ENCODE data around the gene COL25A1.

The COL25A1 gene

DNA sequence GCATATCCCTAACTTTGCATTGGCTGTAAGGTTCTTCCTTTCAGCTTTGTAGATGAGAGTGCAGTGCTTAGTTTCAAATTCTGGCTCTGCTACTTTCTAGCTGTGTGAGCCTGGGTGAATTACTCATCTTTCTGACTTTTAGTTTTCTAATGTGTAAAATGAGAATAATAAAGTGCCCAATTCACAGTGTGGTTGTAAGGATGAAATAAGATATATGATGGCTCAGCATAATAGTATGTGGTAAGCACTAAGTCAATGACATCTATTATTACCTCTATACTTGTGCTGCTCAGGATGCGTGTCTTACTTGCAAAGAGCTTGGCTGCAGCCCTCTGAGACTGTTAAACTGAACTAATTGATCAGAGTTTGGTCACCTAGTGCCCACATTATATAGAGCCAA is 509.0 kb downstream of the COL25A1 start:
- no peak for DNase-seq

- no peak for DNase-seq
Observed at GRCh38 chr4:108788731-108789130, 513.7 kb downstream of the COL25A1 start.

DNA sequence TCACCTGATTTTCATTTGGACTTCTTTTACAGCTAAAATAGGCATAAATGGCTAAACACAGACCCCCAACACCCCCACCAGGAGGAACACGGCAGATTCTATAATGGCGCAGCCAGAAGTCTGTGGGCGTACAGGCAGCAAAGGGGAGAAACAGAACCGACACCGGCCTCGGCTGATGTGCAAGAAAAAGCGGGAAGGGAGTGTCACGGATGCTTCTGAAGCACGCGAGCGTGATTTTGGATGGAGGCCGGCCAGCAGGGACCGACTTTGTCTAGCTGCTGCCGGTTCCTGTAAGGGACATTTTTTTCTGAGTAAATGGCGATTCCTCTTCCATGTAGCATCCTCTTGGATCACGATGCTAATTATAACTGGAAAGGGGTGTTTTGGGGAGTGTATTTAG is 514.7 kb downstream of the COL25A1 start:
- DNase-seq: no peak

DNA sequence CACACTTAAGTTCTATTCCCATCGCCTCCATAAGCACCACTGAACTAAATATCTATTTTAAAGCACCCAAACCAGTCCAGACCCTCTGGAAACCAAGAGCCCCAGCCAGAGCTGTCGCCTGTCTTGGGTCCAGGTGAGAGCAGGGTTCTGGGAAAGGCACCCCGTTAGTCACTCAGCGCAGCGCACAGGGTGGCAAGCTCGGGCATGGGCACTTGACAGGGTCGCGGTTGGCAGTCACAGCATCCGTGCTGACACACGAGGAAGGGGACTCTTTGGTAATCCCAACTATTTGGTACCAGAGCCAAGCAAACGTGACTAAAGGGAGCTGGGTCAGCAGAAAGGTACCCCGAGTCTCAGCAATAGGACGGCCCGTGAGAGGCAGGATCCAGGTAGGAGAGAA is 515.4 kb downstream of the COL25A1 start:
- no peak for DNase-seq

GRCh38 chr4:108786351-108786750 is 516.1 kb downstream of the COL25A1 start:
- DNase-seq: no peak

DNA sequence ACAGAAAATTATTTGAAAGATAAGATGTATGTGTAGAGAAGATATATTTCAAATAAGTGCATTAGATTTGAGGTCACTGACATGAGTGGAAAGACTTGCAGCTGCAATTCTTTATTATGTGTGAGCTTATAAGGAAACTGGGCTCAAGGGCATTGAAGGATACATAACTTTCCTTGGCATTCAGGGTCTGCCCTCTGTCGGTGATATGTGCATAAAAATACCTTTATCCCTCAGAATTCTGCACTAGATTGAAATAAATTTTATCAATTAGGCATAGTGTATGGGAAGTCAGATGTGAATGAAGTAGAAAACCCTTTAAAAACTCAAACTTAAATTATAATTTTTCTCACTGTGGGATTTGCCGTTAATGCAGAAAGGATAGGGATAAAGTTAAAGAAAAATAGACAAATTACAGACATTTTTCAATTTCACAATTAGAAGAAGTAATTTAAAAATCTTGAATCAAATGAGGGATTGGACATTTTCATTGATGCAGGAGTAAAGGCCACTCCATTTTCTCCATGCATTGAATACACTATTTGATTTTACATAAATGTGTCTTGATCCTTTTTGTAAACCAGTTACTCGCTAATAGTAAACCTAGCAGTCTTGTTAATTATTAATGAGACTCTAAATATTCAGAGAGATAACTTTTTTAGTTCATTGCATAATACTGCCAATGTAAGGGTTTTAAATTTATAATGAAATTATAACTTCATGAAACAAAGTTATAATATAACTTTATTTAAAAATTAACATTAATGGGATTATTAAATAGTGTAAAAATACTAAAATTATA is 518.6 kb downstream of the COL25A1 start:
- no peak for DNase-seq

- no peak for DNase-seq
Observed at GRCh38 chr4:108779958-108780357, 522.5 kb downstream of the COL25A1 start.

DNA sequence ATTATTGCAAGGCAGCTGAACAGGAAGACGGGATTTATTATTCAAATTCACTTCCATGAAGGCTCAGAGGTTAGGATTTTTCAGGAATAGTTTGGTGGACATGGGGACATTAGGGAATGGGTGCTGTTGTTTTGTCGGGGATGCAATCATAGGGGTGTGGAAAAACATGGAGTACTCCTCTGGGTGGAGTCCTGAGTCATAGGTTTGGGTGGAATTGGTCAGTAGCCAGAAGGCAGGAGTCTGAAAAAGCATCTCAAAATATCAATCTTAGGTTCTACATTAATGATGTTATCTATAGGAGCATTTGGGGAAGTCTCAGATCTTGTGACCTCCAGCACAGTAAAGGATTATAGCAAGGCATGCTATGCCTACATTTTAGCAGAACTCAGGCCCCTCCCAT is 525.1 kb downstream of the COL25A1 start:
- no peak for DNase-seq

- no peak for DNase-seq
Observed at GRCh38 chr4:108775921-108776320, 526.5 kb downstream of the COL25A1 start.

DNA sequence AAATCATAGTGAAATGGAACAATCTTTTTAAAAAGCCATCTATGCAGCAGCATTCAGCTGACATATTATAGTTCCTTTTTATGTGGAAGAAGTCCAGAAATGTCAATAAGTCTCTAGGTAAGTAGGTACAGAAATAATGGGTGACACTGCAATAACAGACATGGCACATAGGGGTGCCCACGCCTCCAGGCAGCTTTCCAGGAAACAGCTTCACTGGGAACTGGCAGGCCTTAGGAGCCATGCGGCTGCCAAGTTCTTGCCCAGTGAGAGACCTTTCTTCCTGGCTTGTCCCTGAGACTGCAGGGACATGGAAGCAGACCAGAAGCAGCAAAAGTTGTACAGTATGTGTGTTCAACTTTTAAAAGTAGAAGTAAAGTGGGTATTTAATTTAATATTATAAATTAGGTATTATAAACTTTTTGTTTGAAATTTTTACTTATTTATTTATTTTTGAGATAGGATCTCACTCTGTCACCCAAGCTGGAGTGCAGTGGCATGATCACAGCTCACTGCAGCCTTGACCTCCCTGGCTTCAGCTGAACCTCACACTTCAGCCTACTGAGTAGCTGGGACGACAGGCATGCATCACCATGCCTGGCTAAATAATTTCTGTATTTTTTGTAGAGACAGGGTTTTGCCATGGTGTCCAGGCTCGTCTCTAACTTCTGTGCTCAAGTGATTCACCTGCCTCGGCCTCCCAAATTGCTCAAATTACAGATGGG is 527.5 kb downstream of the COL25A1 start:
- no peak for DNase-seq

- no peak for DNase-seq
Observed at GRCh38 chr4:108772402-108772801, 530.1 kb downstream of the COL25A1 start.

DNA sequence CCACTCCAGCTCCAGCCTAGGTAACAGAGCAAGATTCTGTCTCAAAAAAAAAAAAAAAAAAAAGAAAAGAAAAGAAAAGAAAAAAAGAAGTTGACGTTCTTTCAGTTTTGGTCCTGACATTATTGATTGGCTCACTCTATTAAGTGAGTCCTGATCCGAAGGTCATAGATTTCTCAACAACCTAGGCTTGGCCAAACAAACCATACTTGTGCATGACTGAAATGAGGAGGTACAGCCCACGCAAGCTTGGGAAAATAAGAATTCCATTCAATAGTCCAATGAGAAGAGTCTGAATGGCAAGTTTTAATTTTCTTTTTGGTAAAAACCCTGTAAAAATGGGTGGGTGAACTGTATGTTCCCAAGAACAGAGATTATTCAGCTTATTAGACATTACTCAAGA is 536.4 kb downstream of the COL25A1 start:
- DNase-seq: no peak

GRCh38 chr4:108763986-108764385 is 538.5 kb downstream of the COL25A1 start:
- no peak for DNase-seq

- no peak for DNase-seq
Observed at GRCh38 chr4:108763226-108763593, 539.2 kb downstream of the COL25A1 start.

DNA sequence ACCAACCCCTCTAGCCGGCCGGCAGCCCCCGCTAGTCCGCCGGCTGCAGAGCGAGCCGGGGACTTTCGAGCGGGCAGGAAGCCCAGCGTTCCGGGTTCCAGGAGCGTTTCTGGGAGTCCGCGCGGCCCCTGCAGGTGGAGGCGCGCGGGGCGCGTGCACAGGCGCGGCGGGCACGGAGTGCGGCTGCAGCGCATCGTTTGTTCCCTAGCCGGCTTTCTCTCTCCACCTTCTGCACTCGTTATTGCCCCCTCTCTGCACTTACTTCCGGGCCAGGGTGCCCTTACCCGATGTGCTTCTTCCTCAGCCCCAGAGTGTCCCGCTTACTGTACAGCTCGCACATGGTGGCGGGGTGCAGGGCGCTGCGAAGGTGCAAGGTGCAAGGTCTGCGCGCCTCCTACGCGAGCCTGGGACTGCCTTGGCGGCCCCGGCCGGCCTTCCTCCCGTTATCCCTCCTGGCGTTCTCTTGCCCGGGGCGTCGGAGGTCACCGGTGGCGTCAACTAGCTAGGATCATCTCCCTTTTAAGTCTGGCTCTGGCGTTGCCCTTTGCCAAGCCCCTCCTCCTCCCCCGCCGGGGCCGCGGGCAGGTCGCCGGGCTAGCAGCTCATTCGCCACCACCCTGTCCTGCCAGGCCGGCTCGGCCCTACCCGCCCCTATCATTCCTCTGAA is 539.8 kb downstream of the COL25A1 start, which contains the start of gene ETNPPL:
Gene ETNPPL (minus strand): TSS at position 495 of the 667 bp plus-strand sequence. CDS start 155 bp downstream, at position 340.
- DNase-seq: no peak

All from SHP77 treated with DMSO at 0.1 percent for 48 hours (cell line).